Endodermal cell (in vitro differentiated cells): ENCODE data around the gene C4orf50. TPM values are rescaled to one million over a fixed set of nuclear protein-coding genes. Genes with fewer than 3 reads are reported as not detected.

Experiments
- DNase-seq: peaks from one replicate; pipeline ENCODE4 v3.0.0-alpha.2; 2017
- H3K27ac ChIP-seq: 2 replicates; pipeline ENCODE4 v1.5.1; 2013; ENCODE audit warnings: mild to moderate bottlenecking, low read depth, low read length, moderate library complexity
- H3K27me3 ChIP-seq: 2 replicates; pipeline ENCODE4 v1.6.1; 2013; ENCODE audit warnings: mild to moderate bottlenecking, low read length, moderate library complexity; ENCODE audit not compliant: insufficient read depth, control insufficient read depth, poor library complexity, severe bottlenecking
- H3K36me3 ChIP-seq: 2 replicates; pipeline ENCODE4 v1.7.0; 2013; ENCODE audit warnings: mild to moderate bottlenecking, low read length, moderate library complexity; ENCODE audit not compliant: control insufficient read depth, insufficient read depth
- H3K4me1 ChIP-seq: one replicate; pipeline ENCODE4 v1.7.0; 2013; ENCODE audit warnings: low read length; ENCODE audit not compliant: control insufficient read depth, insufficient read depth
- H3K4me3 ChIP-seq: 2 replicates; pipeline ENCODE4 v1.5.1; 2013; ENCODE audit warnings: mild to moderate bottlenecking, low read length, moderate library complexity
- H3K9ac ChIP-seq: 2 replicates; pipeline ENCODE4 v1.6.1; 2013; ENCODE audit warnings: mild to moderate bottlenecking, low read length, moderate library complexity; ENCODE audit not compliant: poor library complexity, severe bottlenecking; ENCODE audit errors: extremely low read depth
- H3K9me3 ChIP-seq: 2 replicates; pipeline ENCODE4 v1.6.1; 2013; ENCODE audit warnings: mild to moderate bottlenecking, low read length, moderate library complexity; ENCODE audit not compliant: control insufficient read depth
- H3K27ac Mint-ChIP-seq: 2 replicates; pipeline ENCODE4 v1.8.0; 2020; ENCODE audit warnings: mixed read lengths
- H3K27me3 Mint-ChIP-seq: 2 replicates; pipeline ENCODE4 v1.8.0; 2021; ENCODE audit warnings: mild to moderate bottlenecking, mixed read lengths; ENCODE audit not compliant: insufficient read depth
- H3K36me3 Mint-ChIP-seq: 2 replicates; pipeline ENCODE4 v1.8.0; 2020; ENCODE audit warnings: low read depth, mixed read lengths
- H3K4me1 Mint-ChIP-seq: 2 replicates; pipeline ENCODE4 v1.8.0; 2020; ENCODE audit warnings: mixed read lengths
- H3K4me3 Mint-ChIP-seq: 2 replicates; pipeline ENCODE4 v1.8.0; 2020; ENCODE audit warnings: mild to moderate bottlenecking, moderate library complexity, mixed read lengths
- H3K9me3 Mint-ChIP-seq: 2 replicates; pipeline ENCODE4 v1.8.0; 2020; ENCODE audit warnings: mild to moderate bottlenecking, mixed read lengths
- CTCF ChIP-seq: fragments of 200-600 bp; sonication (generic); conservative IDR thresholded peaks from 2 replicates; pipeline ENCODE4 v1.5.0; 2021; ENCODE audit warnings: antibody characterized with exemption, mild to moderate bottlenecking
- WGBS, 2 experiments: methylation state at CpG; one replicate each; pipeline versions ENCODE4 v1.1.5 to v1.1.7; 2013; ENCODE audit warnings: missing lambda C conversion rate in 2 of 2, mixed read lengths in 1 of 2; ENCODE audit not compliant: insufficient coverage in 1 of 2, insufficient read length in 1 of 2; 5-methylcytosine and 5-hydroxymethylcytosine counted together
- total RNA-seq, 2 donors: library from RNA; stranded (reverse); fragmentation: NEBNext Ultra II Directional in 1 of 2; extraction: Animal tissue kit (Norgen Biotek cat#: 25700) in 1 of 2; gene quantifications; 2 replicates in 1 of 2; 3 replicates in 1 of 2; pipeline ENCODE4 v1.2.1, GENCODE V29; 2021

Gene C4orf50
- total RNA-seq, 2 donors from 2014 or later = 0.84 to 1.6 TPM

DNA sequence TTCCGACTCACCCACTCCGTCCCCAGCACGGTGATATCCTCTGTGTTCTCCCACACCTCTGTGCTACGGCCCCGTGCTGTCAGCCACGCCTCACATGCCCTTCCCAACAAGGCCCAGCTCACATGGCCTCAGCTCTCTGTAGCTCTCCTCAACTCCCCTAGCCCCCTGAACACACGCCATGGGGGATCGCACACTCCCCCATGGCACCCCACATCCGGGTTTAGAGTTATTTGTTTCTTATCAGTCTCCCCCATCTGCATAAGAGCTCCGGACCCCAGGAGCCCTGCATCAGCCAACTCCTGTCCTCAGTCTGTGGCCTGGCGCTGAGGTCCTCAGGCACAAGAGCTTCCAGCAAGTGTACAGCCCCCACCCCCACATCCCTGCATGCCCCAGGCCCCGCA, 7.0 kb downstream of the C4orf50 start:
- Mint-ChIP-seq H3K27me3 (peaks cover 42% of the 10 kb centered on the region), H3K4me3 (no peak overlapping the region), H3K4me1 (peaks cover 5% of the 10 kb centered on the region), H3K36me3 (peaks cover 2% of the 10 kb centered on the region), H3K9me3 (no peaks in the 10 kb centered on the region), H3K27ac (no peak overlapping the region)
- H3K4me1 ChIP-seq = no peaks in the 10 kb centered on the region
- no peaks in the 10 kb centered on the region for H3K36me3 ChIP-seq
- no peak overlapping the region for H3K9ac ChIP-seq
- H3K27ac ChIP-seq = no peak overlapping the region
- no peak for TF ChIP-seq CTCF
- no peak for DNase-seq
- H3K27me3 ChIP-seq = peaks cover 40% of the 10 kb centered on the region
- no peak overlapping the region for H3K4me3 ChIP-seq
- WGBS, 2 experiments = 92 to 96% methylated on average over 7 to 11 of the region's 12 CpGs
- no peaks in the 10 kb centered on the region for H3K9me3 ChIP-seq

DNA sequence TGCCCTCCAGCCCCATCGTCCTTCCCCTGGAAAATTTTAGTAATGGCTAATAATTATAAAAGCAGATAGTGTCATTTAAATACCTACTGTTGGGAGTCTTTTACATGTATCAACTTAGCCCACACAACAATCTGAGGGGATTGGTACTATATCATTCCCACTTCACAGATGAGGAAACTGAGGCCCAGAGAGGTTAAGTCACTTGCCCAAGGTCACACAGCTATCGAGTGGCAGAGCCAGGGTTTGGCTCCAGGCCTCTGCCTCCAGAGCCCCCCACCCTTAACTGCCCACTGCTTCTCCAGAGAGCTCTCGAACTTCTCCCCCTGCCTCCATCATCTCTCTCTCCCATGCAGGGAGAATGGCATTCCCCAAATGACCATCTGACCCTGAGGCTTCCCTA, 7.4 kb downstream of the C4orf50 start:
- Mint-ChIP-seq H3K27ac (no peak overlapping the region), H3K36me3 (peaks cover 2% of the 10 kb centered on the region), H3K4me1 (peaks cover 5% of the 10 kb centered on the region), H3K9me3 (no peaks in the 10 kb centered on the region), H3K27me3 (peaks cover 43% of the 10 kb centered on the region), H3K4me3 (no peak overlapping the region)
- no peak for TF ChIP-seq CTCF
- H3K27ac ChIP-seq = no peak overlapping the region
- H3K36me3 ChIP-seq = no peaks in the 10 kb centered on the region
- H3K9me3 ChIP-seq = no peaks in the 10 kb centered on the region
- no peaks in the 10 kb centered on the region for H3K4me1 ChIP-seq
- no peak overlapping the region for H3K4me3 ChIP-seq
- 88 to 94% methylated on average over 3 of the region's 3 CpGs for WGBS, 2 experiments
- no peak for DNase-seq
- no peak overlapping the region for H3K9ac ChIP-seq
- peaks cover 40% of the 10 kb centered on the region for H3K27me3 ChIP-seq

- Histone ChIP-seq H3K4me1 (no peaks in the 10 kb centered on the region), H3K27me3 (peaks cover 40% of the 10 kb centered on the region), H3K4me3 (no peak overlapping the region), H3K9ac (no peak overlapping the region), H3K9me3 (no peaks in the 10 kb centered on the region), H3K27ac (no peak overlapping the region), H3K36me3 (no peaks in the 10 kb centered on the region)
- Mint-ChIP-seq H3K4me1 (peaks cover 5% of the 10 kb centered on the region), H3K9me3 (no peaks in the 10 kb centered on the region), H3K36me3 (peaks cover 2% of the 10 kb centered on the region), H3K27ac (no peak overlapping the region), H3K4me3 (no peak overlapping the region), H3K27me3 (peaks cover 48% of the 10 kb centered on the region)
- WGBS, 2 experiments = 65 to 72% methylated on average over 7 to 8 of the region's 8 CpGs
- TF ChIP-seq CTCF = no peak
- DNase-seq = no peak
Measured at GRCh38 chr4:6009452-6009851, 8.8 kb downstream of the C4orf50 start.
